Choroid plexus epithelial cell (primary cell): ENCODE measurements around the gene IPO11.

Source experiments
- DNase-seq: peaks from one replicate; pipeline ENCODE4 v3.0.0-alpha.2; 2010; ENCODE audit warnings: low read depth
- H3K4me3 ChIP-seq: 2 replicates; pipeline ENCODE4 v1.5.1; 2011; ENCODE audit warnings: low read depth, mild to moderate bottlenecking, control low read depth, low read length, moderate library complexity
- TF ChIP-seq, protein P1 (sequence below): conservative IDR thresholded peaks from 2 replicates; pipeline ENCODE4 v1.5.1; 2011; ENCODE audit warnings: low read depth, mild to moderate bottlenecking, control low read depth, inconsistent platforms, low read length, moderate library complexity

IPO11 gene

GRCh38 chr5:62413711-62414110 lies 1.1 kb downstream of the IPO11 start:
- TF ChIP-seq, protein P1, sequence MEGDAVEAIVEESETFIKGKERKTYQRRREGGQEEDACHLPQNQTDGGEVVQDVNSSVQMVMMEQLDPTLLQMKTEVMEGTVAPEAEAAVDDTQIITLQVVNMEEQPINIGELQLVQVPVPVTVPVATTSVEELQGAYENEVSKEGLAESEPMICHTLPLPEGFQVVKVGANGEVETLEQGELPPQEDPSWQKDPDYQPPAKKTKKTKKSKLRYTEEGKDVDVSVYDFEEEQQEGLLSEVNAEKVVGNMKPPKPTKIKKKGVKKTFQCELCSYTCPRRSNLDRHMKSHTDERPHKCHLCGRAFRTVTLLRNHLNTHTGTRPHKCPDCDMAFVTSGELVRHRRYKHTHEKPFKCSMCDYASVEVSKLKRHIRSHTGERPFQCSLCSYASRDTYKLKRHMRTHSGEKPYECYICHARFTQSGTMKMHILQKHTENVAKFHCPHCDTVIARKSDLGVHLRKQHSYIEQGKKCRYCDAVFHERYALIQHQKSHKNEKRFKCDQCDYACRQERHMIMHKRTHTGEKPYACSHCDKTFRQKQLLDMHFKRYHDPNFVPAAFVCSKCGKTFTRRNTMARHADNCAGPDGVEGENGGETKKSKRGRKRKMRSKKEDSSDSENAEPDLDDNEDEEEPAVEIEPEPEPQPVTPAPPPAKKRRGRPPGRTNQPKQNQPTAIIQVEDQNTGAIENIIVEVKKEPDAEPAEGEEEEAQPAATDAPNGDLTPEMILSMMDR: no peak
- H3K4me3 ChIP-seq: peak overlapping the region; percentile 92
- no peak for DNase-seq

- TF ChIP-seq, protein P1: no peak
- DNase-seq: no peak
- no peak overlapping the region for H3K4me3 ChIP-seq
Measured at GRCh38 chr5:62418462-62419076, 6.0 kb downstream of the IPO11 start.

GRCh38 chr5:62419609-62420008 lies 7.0 kb downstream of the IPO11 start:
- H3K4me3 ChIP-seq: no peak overlapping the region
- no peak for DNase-seq
- TF ChIP-seq, protein P1: no peak

GRCh38 chr5:62421414-62421813 lies 8.9 kb downstream of the IPO11 start:
- H3K4me3 ChIP-seq: no peak overlapping the region
- TF ChIP-seq, protein P1: no peak
- DNase-seq: no peak

- TF ChIP-seq, protein P1: no peak
- H3K4me3 ChIP-seq: no peak overlapping the region
- no peak for DNase-seq
Measured at GRCh38 chr5:62424763-62425162, 12.2 kb downstream of the IPO11 start.

GRCh38 chr5:62431735-62432620 lies 19.4 kb downstream of the IPO11 start:
- DNase-seq: peak; percentile 4
- no peak overlapping the region for H3K4me3 ChIP-seq
- TF ChIP-seq, protein P1: no peak
